ENCODE data around the gene INAFM2.

DNA sequence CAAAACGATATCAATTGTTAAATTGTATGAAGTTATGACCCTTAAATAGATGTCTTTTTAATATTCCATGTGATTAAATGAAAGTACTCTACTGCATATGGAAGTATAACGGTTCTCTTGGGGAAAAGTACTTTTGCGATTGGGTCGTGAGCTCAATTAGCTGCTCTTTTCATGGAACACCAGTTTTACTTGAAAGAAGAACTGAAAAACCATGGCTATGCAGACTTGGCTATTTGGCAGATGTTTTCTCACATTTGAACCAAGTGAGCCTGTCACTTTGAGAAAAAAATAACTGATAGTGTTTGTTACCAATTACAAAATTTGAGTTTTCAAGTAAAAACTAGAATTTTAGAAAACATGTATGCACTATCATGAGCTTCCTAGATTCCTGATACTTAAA lies 5.9 kb upstream of the INAFM2 start:
- TF ChIP-seq, protein P1, sequence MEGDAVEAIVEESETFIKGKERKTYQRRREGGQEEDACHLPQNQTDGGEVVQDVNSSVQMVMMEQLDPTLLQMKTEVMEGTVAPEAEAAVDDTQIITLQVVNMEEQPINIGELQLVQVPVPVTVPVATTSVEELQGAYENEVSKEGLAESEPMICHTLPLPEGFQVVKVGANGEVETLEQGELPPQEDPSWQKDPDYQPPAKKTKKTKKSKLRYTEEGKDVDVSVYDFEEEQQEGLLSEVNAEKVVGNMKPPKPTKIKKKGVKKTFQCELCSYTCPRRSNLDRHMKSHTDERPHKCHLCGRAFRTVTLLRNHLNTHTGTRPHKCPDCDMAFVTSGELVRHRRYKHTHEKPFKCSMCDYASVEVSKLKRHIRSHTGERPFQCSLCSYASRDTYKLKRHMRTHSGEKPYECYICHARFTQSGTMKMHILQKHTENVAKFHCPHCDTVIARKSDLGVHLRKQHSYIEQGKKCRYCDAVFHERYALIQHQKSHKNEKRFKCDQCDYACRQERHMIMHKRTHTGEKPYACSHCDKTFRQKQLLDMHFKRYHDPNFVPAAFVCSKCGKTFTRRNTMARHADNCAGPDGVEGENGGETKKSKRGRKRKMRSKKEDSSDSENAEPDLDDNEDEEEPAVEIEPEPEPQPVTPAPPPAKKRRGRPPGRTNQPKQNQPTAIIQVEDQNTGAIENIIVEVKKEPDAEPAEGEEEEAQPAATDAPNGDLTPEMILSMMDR (IDR thresholded peaks at IDR 0.05), result no peak
- no peak for TF ChIP-seq POLR2A (IDR thresholded peaks at IDR 0.05)

Data from heart left ventricle (tissue), 13 donors.